Liver (tissue), 9 donors: ENCODE results near the gene BRAF. TPM values are rescaled to one million over a fixed set of nuclear protein-coding genes. Genes with fewer than 3 reads are reported as not detected.

ENCODE experiments used
- DNase-seq: peaks from one replicate; pipeline ENCODE4 v3.0.0-alpha.2; 2017; ENCODE audit warnings: low spot score
- H3K27ac ChIP-seq, 2 donors: one replicate each; pipeline ENCODE4 v1.7.0; 2013; ENCODE audit warnings: inconsistent platforms in 2 of 2, low read length in 2 of 2, control low read depth in 1 of 2, low read depth in 1 of 2, mild to moderate bottlenecking in 1 of 2
- H3K27me3 ChIP-seq, 4 donors: one replicate each; pipeline versions ENCODE4 v1.6.1 to v1.7.0; 2013; ENCODE audit warnings: low read length in 3 of 4, inconsistent platforms in 1 of 4, mild to moderate bottlenecking in 1 of 4, moderate library complexity in 1 of 4; ENCODE audit not compliant: control insufficient read depth in 4 of 4, insufficient read depth in 4 of 4
- H3K36me3 ChIP-seq, 4 donors: one replicate each; pipeline versions ENCODE4 v1.6.1 to v1.7.0; 2013; ENCODE audit warnings: low read length in 3 of 4, mild to moderate bottlenecking in 3 of 4, low read depth in 1 of 4, moderate library complexity in 1 of 4; ENCODE audit not compliant: control insufficient read depth in 4 of 4, insufficient read depth in 3 of 4
- H3K4me1 ChIP-seq, 4 donors: one replicate each; pipeline versions ENCODE4 v1.6.1 to v1.7.0; 2013; ENCODE audit warnings: low read length in 3 of 4, mild to moderate bottlenecking in 3 of 4, moderate library complexity in 1 of 4; ENCODE audit not compliant: control insufficient read depth in 4 of 4, insufficient read depth in 4 of 4
- H3K4me3 ChIP-seq, 3 donors: one replicate each; pipeline versions ENCODE4 v1.6.1 to v1.7.0; 2013; ENCODE audit warnings: low read length in 3 of 3, control low read depth in 1 of 3, low read depth in 1 of 3, mild to moderate bottlenecking in 1 of 3
- H3K9ac ChIP-seq, 2 donors: one replicate each; pipeline ENCODE4 v1.7.0; 2013; ENCODE audit warnings: low read length in 2 of 2, mild to moderate bottlenecking in 2 of 2, moderate library complexity in 2 of 2, control low read depth in 1 of 2, low read depth in 1 of 2
- H3K9me3 ChIP-seq, 4 donors: one replicate each; pipeline versions ENCODE4 v1.6.1 to v1.7.0; 2013; ENCODE audit warnings: low read length in 3 of 4; ENCODE audit not compliant: control insufficient read depth in 4 of 4
- ATF3 ChIP-seq: IDR thresholded peaks from 2 replicates; pipeline ENCODE4 v1.6.1; 2016; ENCODE audit warnings: antibody characterized with exemption
- CTCF ChIP-seq: fragments of 150-350 bp; IDR thresholded peaks from 2 replicates; pipeline ENCODE4 v1.5.1; 2017; ENCODE audit warnings: improper control_type of control experiment, low read depth, low read length; ENCODE audit not compliant: missing input control
- EGR1 ChIP-seq, 2 donors: IDR thresholded peaks; 2 replicates each; pipeline ENCODE4 v1.6.1; 2016 to 2018; ENCODE audit warnings: antibody characterized with exemption in 2 of 2, low read depth in 2 of 2
- FOXA1 ChIP-seq: IDR thresholded peaks from 2 replicates; pipeline ENCODE4 v1.6.1; 2016; ENCODE audit warnings: antibody characterized with exemption
- FOXA2 ChIP-seq: IDR thresholded peaks from 2 replicates; pipeline ENCODE4 v1.6.1; 2016; ENCODE audit warnings: antibody characterized with exemption
- GABPA ChIP-seq, 2 donors: IDR thresholded peaks in 1 of 2; conservative IDR thresholded peaks in 1 of 2; 2 replicates each; pipeline ENCODE4 v1.6.1; 2016; ENCODE audit warnings: antibody characterized with exemption in 2 of 2, mild to moderate bottlenecking in 1 of 2, moderate library complexity in 1 of 2
- HNF4A ChIP-seq, 2 donors: conservative IDR thresholded peaks; 2 replicates each; pipeline ENCODE4 v1.6.1; 2016; ENCODE audit warnings: antibody characterized with exemption in 2 of 2, mild to moderate bottlenecking in 2 of 2
- HNF4G ChIP-seq: IDR thresholded peaks from 2 replicates; pipeline ENCODE4 v1.6.1; 2016; ENCODE audit warnings: antibody characterized with exemption
- JUND ChIP-seq, 2 donors: IDR thresholded peaks; 2 replicates each; pipeline ENCODE4 v1.6.1; 2016; ENCODE audit warnings: antibody characterized with exemption in 2 of 2
- MAX ChIP-seq: IDR thresholded peaks from 2 replicates; pipeline ENCODE4 v1.6.1; 2016; ENCODE audit warnings: antibody characterized with exemption
- NR2F2 ChIP-seq: IDR thresholded peaks from 2 replicates; pipeline ENCODE4 v1.6.1; 2016; ENCODE audit warnings: antibody characterized with exemption
- RAD21 ChIP-seq, 2 donors: IDR thresholded peaks; 2 replicates each; pipeline ENCODE4 v1.6.1; 2016; ENCODE audit warnings: antibody characterized with exemption in 2 of 2, mild to moderate bottlenecking in 2 of 2
- REST ChIP-seq: IDR thresholded peaks from 2 replicates; pipeline ENCODE4 v1.6.1; 2016; ENCODE audit warnings: antibody characterized with exemption, mild to moderate bottlenecking
- RXRA ChIP-seq, 2 donors: IDR thresholded peaks; 2 replicates each; pipeline ENCODE4 v1.6.1; 2017 to 2018; ENCODE audit warnings: antibody characterized with exemption in 2 of 2, mild to moderate bottlenecking in 1 of 2
- SP1 ChIP-seq: IDR thresholded peaks from 2 replicates; pipeline ENCODE4 v1.6.1; 2018; ENCODE audit warnings: antibody characterized with exemption, mild to moderate bottlenecking
- TAF1 ChIP-seq: conservative IDR thresholded peaks from 2 replicates; pipeline ENCODE4 v1.6.1; 2016; ENCODE audit warnings: antibody characterized with exemption, mild to moderate bottlenecking
- YY1 ChIP-seq: IDR thresholded peaks from 2 replicates; pipeline ENCODE4 v1.6.1; 2016; ENCODE audit warnings: antibody characterized with exemption, mild to moderate bottlenecking
- ZBTB33 ChIP-seq: IDR thresholded peaks from 2 replicates; pipeline ENCODE4 v1.6.1; 2016; ENCODE audit warnings: antibody characterized with exemption
- WGBS: extraction: QIAGEN DNeasy Blood & Tissue Kit; methylation state at CpG from one replicate; pipeline ENCODE4 v1.1.7; 2013; 5-methylcytosine and 5-hydroxymethylcytosine counted together
- polyA plus RNA-seq, 2 donors: library from polyadenylated mRNA; stranded (reverse) in 1 of 2; unstranded in 1 of 2; fragments of 200-250 nt in 1 of 2; fragments of >200 nt in 1 of 2; fragmentation: Nextera tagmentation in 1 of 2; extraction: Ambion mirVana in 1 of 2; gene quantifications; one replicate each; pipeline versions ENCODE4 v1.2.1 to v1.2.3, GENCODE V29; 2013 to 2015
- total RNA-seq, 2 donors: library from RNA; depleted of rRNA; stranded (reverse); fragments of >200 nt; gene quantifications; one replicate each; pipeline ENCODE4 v1.2.3, GENCODE V29; 2014
- donor health status: healthy.
- donor health status: healthy.
- donor health status: healthy.
- donor health status: healthy.
- donor health status: healthy.

BRAF gene
- total and polyA plus RNA-seq, 4 donors = 2.6 to 21.9 (median 14.0) TPM

GRCh38 chr7:140691376-140692045 is 233.2 kb downstream of the BRAF start:
- 94% methylated on average over 12 of the region's 12 CpGs for WGBS
- DNase-seq = no peak
- peaks cover 0 to 8% (median 4%) of the 10 kb centered on the region in 4 donors for H3K4me1 ChIP-seq
- peaks cover 0 to 3% (median 3%) of the 10 kb centered on the region in 4 donors for H3K36me3 ChIP-seq
- no peak overlapping the region for H3K9ac ChIP-seq
- H3K27ac ChIP-seq = no peak overlapping the region
- no peaks in the 10 kb centered on the region for H3K27me3 ChIP-seq
- no peak for TF ChIP-seq SP1
- TF ChIP-seq ATF3 = no peak
- TF ChIP-seq JUND (IDR thresholded peaks at IDR 0.05) = no peak
- TF ChIP-seq FOXA2 = no peak
- no peak for TF ChIP-seq RXRA (IDR thresholded peaks at IDR 0.05)
- no peak for TF ChIP-seq REST
- no peak for TF ChIP-seq CTCF
- TF ChIP-seq ZBTB33 = no peak
- no peak for TF ChIP-seq EGR1 (IDR thresholded peaks at IDR 0.05; ENCODE audit: low read depth in 2 of 2)
- TF ChIP-seq HNF4G = no peak
- no peak for TF ChIP-seq MAX
- TF ChIP-seq RAD21 (IDR thresholded peaks at IDR 0.05) = no peak
- no peak for TF ChIP-seq GABPA (IDR thresholded peaks at IDR 0.05 in 1 of 2, conservative IDR thresholded peaks at IDR 0.05 in 1 of 2)
- no peak for TF ChIP-seq YY1
- no peak for TF ChIP-seq FOXA1
- TF ChIP-seq HNF4A (conservative IDR thresholded peaks at IDR 0.05) = no peak
- no peak for TF ChIP-seq TAF1
- no peak for TF ChIP-seq NR2F2
- no peak overlapping the region for H3K4me3 ChIP-seq
- no peaks in the 10 kb centered on the region for H3K9me3 ChIP-seq
